ENCODE measurements around the gene ETV6. TPM values are rescaled to one million over a fixed set of nuclear protein-coding genes. Genes with fewer than 3 reads are reported as not detected.

The ETV6 gene
- total and polyA plus RNA-seq, 9 of the 15 experiments (the other 6 are each of a cell fraction or from before 2014, with no cell fraction given), result 0.81 to 12.7 (median 4.1) TPM

GRCh38 chr12:11695321-11695720, 45.8 kb downstream of the ETV6 start:
- no peak for FAIRE-seq
- POLR2A ChIA-PET, result no interaction called here
- no peaks in the 10 kb centered on the region for H3K9me3 ChIP-seq (replicated peaks; ENCODE audit: control insufficient read depth, insufficient read depth, low read depth, low read length)
- H3K27ac ChIP-seq (ENCODE audit: extremely low read depth, low read depth, low read length), result no peak overlapping the region
- no peaks in the 10 kb centered on the region for H3K9me1 ChIP-seq (ENCODE audit: control insufficient read depth, insufficient read depth, low read length)
- no peaks in the 10 kb centered on the region for H3K27me3 ChIP-seq (ENCODE audit: control insufficient read depth in 2 of 2, insufficient read depth in 2 of 2, low read length in 2 of 2)
- in situ Hi-C loops (cut with MboI), result no loop called here
- H3K9ac ChIP-seq (ENCODE audit: insufficient read depth in 1 of 2, low read depth in 2 of 2, low read length in 2 of 2), result no peak overlapping the region
- no peaks in the 10 kb centered on the region for H4K20me1 ChIP-seq (replicated peaks; ENCODE audit: control insufficient read depth, insufficient read depth, low read length)
- H2AFZ ChIP-seq (ENCODE audit: low read depth, low read length), result no peak overlapping the region
- no peak overlapping the region for H3K4me2 ChIP-seq (ENCODE audit: insufficient read depth, low read length)
- no peak for DNase-seq (ENCODE audit: extremely low read depth in 1 of 4, low spot score in 3 of 4)
- BruUV-seq (replicated peaks), result no TSS peak
- no peaks in the 10 kb centered on the region for H3K36me3 ChIP-seq (ENCODE audit: control insufficient read depth, insufficient read depth, low read length)
- no peak for TF ChIP-seq TCF15 (CRISPR knock-in tag; IDR thresholded peaks at IDR 0.05)
- no peak for TF ChIP-seq E2F4 (CRISPR knock-in tag; IDR thresholded peaks at IDR 0.05; ENCODE audit: low read depth)
- ATAC-seq, result no peak
- WGBS (ENCODE audit: insufficient coverage, low coverage, missing lambda C conversion rate), result 67% methylated on average over 3 of the region's 3 CpGs
- intact Hi-C loops (cut with micrococcal nuclease), result no loop called here
- H3K79me2 ChIP-seq (ENCODE audit: control insufficient read depth, insufficient read depth, low read length), result no peaks in the 10 kb centered on the region
- CTCF ChIA-PET (ENCODE audit: low intra/inter-chr PET ratio), result no interaction called here
- H3K4me3 ChIP-seq, result no peak overlapping the region
- H3K4me1 ChIP-seq (replicated peaks in 1 of 2; ENCODE audit: control insufficient read depth in 2 of 2, insufficient read depth in 2 of 2, low read length in 2 of 2), result no peaks in the 10 kb centered on the region

GRCh38 chr12:11696084-11696483, 46.6 kb downstream of the ETV6 start:
- no peaks in the 10 kb centered on the region for H3K79me2 ChIP-seq (ENCODE audit: control insufficient read depth, insufficient read depth, low read length)
- no peak for FAIRE-seq
- no peak for TF ChIP-seq ZNF77 (CRISPR knock-in tag; IDR thresholded peaks at IDR 0.05)
- TF ChIP-seq TAF1 (IDR thresholded peaks at IDR 0.05; ENCODE audit: control insufficient read depth, extremely low read depth, insufficient read depth, low read length, severe bottlenecking), result no peak
- TF ChIP-seq AFF1 (IDR thresholded peaks at IDR 0.05; ENCODE audit: low read depth in 1 of 2, partially characterized antibody in 2 of 2), result no peak
- no peaks in the 10 kb centered on the region for H3K9me1 ChIP-seq (ENCODE audit: control insufficient read depth, insufficient read depth, low read length)
- DNase-seq (ENCODE audit: extremely low read depth in 1 of 4, low spot score in 3 of 4), result no peak
- WGBS (ENCODE audit: insufficient coverage, low coverage, missing lambda C conversion rate), result 76% methylated on average over 3 of the region's 3 CpGs
- no peak for ATAC-seq
- no peaks in the 10 kb centered on the region for H3K27me3 ChIP-seq (ENCODE audit: control insufficient read depth in 2 of 2, insufficient read depth in 2 of 2, low read length in 2 of 2)
- no peaks in the 10 kb centered on the region for H3K36me3 ChIP-seq (ENCODE audit: control insufficient read depth, insufficient read depth, low read length)
- H4K20me1 ChIP-seq (replicated peaks; ENCODE audit: control insufficient read depth, insufficient read depth, low read length), result no peaks in the 10 kb centered on the region
- H3K9me3 ChIP-seq (replicated peaks; ENCODE audit: control insufficient read depth, insufficient read depth, low read depth, low read length), result no peaks in the 10 kb centered on the region
- no peak overlapping the region for H3K4me2 ChIP-seq (ENCODE audit: insufficient read depth, low read length)
- no peak overlapping the region for H3K4me3 ChIP-seq
- H2AFZ ChIP-seq (ENCODE audit: low read depth, low read length), result no peak overlapping the region
- BruUV-seq (replicated peaks), result no TSS peak
- no peak overlapping the region for H3K9ac ChIP-seq (ENCODE audit: insufficient read depth in 1 of 2, low read depth in 2 of 2, low read length in 2 of 2)
- in situ Hi-C loops (cut with MboI) (no loop called here), intact Hi-C loops (cut with micrococcal nuclease) (no loop called here)
- ChIA-PET POLR2A (no interaction called here), CTCF (ENCODE audit: low intra/inter-chr PET ratio) (no interaction called here)
- no peak overlapping the region for H3K27ac ChIP-seq (ENCODE audit: extremely low read depth, low read depth, low read length)
- no peaks in the 10 kb centered on the region for H3K4me1 ChIP-seq (replicated peaks in 1 of 2; ENCODE audit: control insufficient read depth in 2 of 2, insufficient read depth in 2 of 2, low read length in 2 of 2)
